Aorta (tissue), 5 donors: Measurements from ENCODE around the gene VWA8. TPM values are rescaled to one million over a fixed set of nuclear protein-coding genes. Genes with fewer than 3 reads are reported as not detected.

Source experiments
- ATAC-seq: fragments of 200-7000 bp; cut with Tn5 transposase; one replicate; pipeline ENCODE4 v1.9.1; 2022; ENCODE audit warnings: moderate library complexity; ENCODE audit not compliant: low FRiP score
- DNase-seq, 2 donors: peaks; one replicate each; pipeline ENCODE4 v3.0.0-alpha.2; 2020
- H3K27ac ChIP-seq, 2 donors: one replicate each; pipeline ENCODE4 v1.5.1; 2013; ENCODE audit warnings: low read length in 2 of 2, mild to moderate bottlenecking in 2 of 2, moderate library complexity in 2 of 2, control low read depth in 1 of 2, inconsistent platforms in 1 of 2, low read depth in 1 of 2
- H3K27me3 ChIP-seq, 2 donors: one replicate each; pipeline ENCODE4 v1.6.1; 2013; ENCODE audit warnings: control low read depth in 1 of 2, low read length in 1 of 2, mild to moderate bottlenecking in 1 of 2, moderate library complexity in 1 of 2; ENCODE audit not compliant: insufficient read depth in 2 of 2, control insufficient read depth in 1 of 2
- H3K36me3 ChIP-seq, 2 donors: one replicate each; pipeline ENCODE4 v1.6.1; 2013; ENCODE audit warnings: control low read depth in 1 of 2, low read length in 1 of 2, mild to moderate bottlenecking in 1 of 2; ENCODE audit not compliant: insufficient read depth in 2 of 2, control insufficient read depth in 1 of 2
- H3K4me1 ChIP-seq, 2 donors: one replicate each; pipeline ENCODE4 v1.6.1; 2013; ENCODE audit warnings: low read length in 2 of 2, control low read depth in 1 of 2, mild to moderate bottlenecking in 1 of 2, moderate library complexity in 1 of 2; ENCODE audit not compliant: insufficient read depth in 2 of 2, control insufficient read depth in 1 of 2
- H3K4me3 ChIP-seq, 2 donors: one replicate each; pipeline ENCODE4 v1.5.1; 2013; ENCODE audit warnings: low read length in 2 of 2, control low read depth in 1 of 2, mild to moderate bottlenecking in 1 of 2
- H3K9me3 ChIP-seq: one replicate; pipeline ENCODE4 v1.6.1; 2013; ENCODE audit warnings: mild to moderate bottlenecking, low read length; ENCODE audit not compliant: control insufficient read depth
- WGBS, 2 donors: extraction: QIAGEN DNeasy Blood & Tissue Kit; methylation state at CpG; one replicate each; pipeline ENCODE4 v1.1.7; 2013; 5-methylcytosine and 5-hydroxymethylcytosine counted together
- intact Hi-C, 2 donors: fragments of 100-400 bp; cut with DNase I; formaldehyde crosslinking; loops; one replicate each; pipeline versions ENCODE4 v1.14.2 to v1.15.0; 2022
- long read RNA-seq, 2 donors: library from polyadenylated mRNA; unstranded; transcript quantifications; one replicate each; pipeline ENCODE4 v2.0.0, GENCODE V29; 2020 to 2021
- polyA plus RNA-seq, 2 donors: library from polyadenylated mRNA; stranded (reverse); fragments of 200-250 nt; gene quantifications; one replicate each; pipeline ENCODE4 v1.2.3, GENCODE V29; 2013
- total RNA-seq, 2 donors: library from RNA; stranded (reverse); fragmentation: NEBNext Ultra II Directional; extraction: Animal tissue kit (Norgen Biotek cat#: 25700); gene quantifications; one replicate each; pipeline ENCODE4 v1.2.1, GENCODE V29; 2021
- donor health status: healthy with polysubstance abuse.
- donor health status: Bipolar disorder and iron deficiency.
- donor health status: DM: no; HTN: no; CAD: no.
- donor health status: DM: no; HTN: no; CAD: no.
- donor health status: DM: yes; HTN: yes; CAD: no.

The VWA8 gene
- total RNA-seq: 10 to 100 TPM; 15.2 to 18.2 TPM
- polyA plus RNA-seq: 1 to 10 TPM; 1.9 to 4.5 TPM
- long read RNA-seq, donor 1, partial matches to known transcripts: 4 of 7 reads
- long read RNA-seq, donor 1, other reads (novel, unspliced or antisense): 3 of 7 reads
- long read RNA-seq, donor 2, partial matches to known transcripts: 3 of 11 reads
- long read RNA-seq, donor 2, other reads (novel, unspliced or antisense): 8 of 11 reads

GRCh38 chr13:41960637-41961465 is at the start of gene VWA8:
Gene VWA8, minus strand, starts transcription at chr13:41961109. Its CDS starts 94 bp downstream, at chr13:41961015.
- peak within 1 kb of the TSS; percentile 53 to 58 for H3K27ac ChIP-seq
- no peaks in the 10 kb centered on the region for H3K4me1 ChIP-seq
- H3K27me3 ChIP-seq: no peaks in the 10 kb centered on the region
- intact Hi-C loops: loop anchor here in 1 of 2 donors (5.0 kb wide), 1 partner anchor 81 kb away; no protein-coding TSS in a partner anchor
- ATAC-seq (peak; percentile 97), DNase-seq (peak; percentile 88 to 94)
- H3K9me3 ChIP-seq: no peaks in the 10 kb centered on the region
- WGBS, 2 donors: 1% methylated on average over 83 of the region's 83 CpGs
- H3K4me3 ChIP-seq: peak within 1 kb of the TSS; percentile 67 to 68
- H3K36me3 ChIP-seq: no peaks in the 10 kb centered on the region

- 97 to 98% methylated on average over 4 of the region's 4 CpGs for WGBS, 2 donors
- ATAC-seq (no peak), DNase-seq (no peak)
- H3K27me3 ChIP-seq: no peaks in the 10 kb centered on the region
- peaks cover 0 to 2% of the 10 kb centered on the region in 2 donors for H3K4me1 ChIP-seq
- intact Hi-C loops: no loop called here
- no peaks in the 10 kb centered on the region for H3K9me3 ChIP-seq
- H3K27ac ChIP-seq: no peak overlapping the region
- H3K36me3 ChIP-seq: no peaks in the 10 kb centered on the region
- no peak overlapping the region for H3K4me3 ChIP-seq
Observed at GRCh38 chr13:42009057-42009456, 48.1 kb upstream of the VWA8 start.

- Histone ChIP-seq H3K9me3 (no peaks in the 10 kb centered on the region), H3K36me3 (no peaks in the 10 kb centered on the region), H3K4me1 (peaks cover 0 to 2% of the 10 kb centered on the region in 2 donors), H3K4me3 (no peak overlapping the region), H3K27ac (no peak overlapping the region), H3K27me3 (no peaks in the 10 kb centered on the region)
- intact Hi-C loops: no loop called here
- DNase-seq: no peak
- WGBS, 2 donors: 5 to 9% methylated on average over 1 of the region's 1 CpG
- no peak for ATAC-seq
Observed at GRCh38 chr13:42007844-42008243, 46.9 kb upstream of the VWA8 start.

- Histone ChIP-seq H3K27ac (no peak overlapping the region), H3K4me3 (no peak overlapping the region), H3K36me3 (no peaks in the 10 kb centered on the region), H3K4me1 (no peaks in the 10 kb centered on the region), H3K9me3 (no peaks in the 10 kb centered on the region), H3K27me3 (no peaks in the 10 kb centered on the region)
- DNase-seq (no peak), ATAC-seq (no peak)
- intact Hi-C loops: no loop called here
- 73% methylated on average over 2 of the region's 2 CpGs for WGBS, 2 donors
Observed at GRCh38 chr13:42002066-42002465, 41.2 kb upstream of the VWA8 start.

- H3K27ac ChIP-seq: no peak overlapping the region
Observed at GRCh38 chr13:42001580-42001979, 40.7 kb upstream of the VWA8 start.

GRCh38 chr13:42000846-42001245 is 39.9 kb upstream of the VWA8 start:
- no peaks in the 10 kb centered on the region for H3K9me3 ChIP-seq
- WGBS, 2 donors: 75 to 78% methylated on average over 2 of the region's 2 CpGs
- H3K27ac ChIP-seq: no peak overlapping the region
- H3K36me3 ChIP-seq: no peaks in the 10 kb centered on the region
- DNase-seq (no peak), ATAC-seq (no peak)
- H3K4me1 ChIP-seq: no peaks in the 10 kb centered on the region
- no peak overlapping the region for H3K4me3 ChIP-seq
- H3K27me3 ChIP-seq: no peaks in the 10 kb centered on the region
- intact Hi-C loops: no loop called here

More at GRCh38 chr13:42001580-42001979, 40.7 kb upstream of the VWA8 start:
- no peak for DNase-seq
- WGBS, 2 donors: 12 to 20% methylated on average over 6 of the region's 6 CpGs
- peak; percentile 46 for ATAC-seq
- H3K27me3 ChIP-seq: no peaks in the 10 kb centered on the region
- H3K4me1 ChIP-seq: no peaks in the 10 kb centered on the region
- H3K36me3 ChIP-seq: no peaks in the 10 kb centered on the region
- H3K9me3 ChIP-seq: no peaks in the 10 kb centered on the region
- intact Hi-C loops: no loop called here
- H3K4me3 ChIP-seq: no peak overlapping the region

GRCh38 chr13:41997396-41997795 is 36.5 kb upstream of the VWA8 start:
- H3K36me3 ChIP-seq: no peaks in the 10 kb centered on the region
- no peak overlapping the region for H3K4me3 ChIP-seq
- H3K27me3 ChIP-seq: no peaks in the 10 kb centered on the region
- no peaks in the 10 kb centered on the region for H3K9me3 ChIP-seq
- 77 to 83% methylated on average over 1 of the region's 1 CpG for WGBS, 2 donors
- H3K27ac ChIP-seq: no peak overlapping the region
- DNase-seq: no peak
- no peaks in the 10 kb centered on the region for H3K4me1 ChIP-seq
- ATAC-seq: no peak
- intact Hi-C loops: no loop called here

- no peak overlapping the region for H3K4me3 ChIP-seq
- no peak for ATAC-seq
- intact Hi-C loops: no loop called here
- WGBS, 2 donors: 72 to 89% methylated on average over 5 of the region's 5 CpGs
- no peaks in the 10 kb centered on the region for H3K27me3 ChIP-seq
- H3K4me1 ChIP-seq: no peaks in the 10 kb centered on the region
- no peak overlapping the region for H3K27ac ChIP-seq
- no peaks in the 10 kb centered on the region for H3K9me3 ChIP-seq
- DNase-seq: no peak
- no peaks in the 10 kb centered on the region for H3K36me3 ChIP-seq
Observed at GRCh38 chr13:41995946-41996345, 35.0 kb upstream of the VWA8 start.

GRCh38 chr13:41995336-41995735 is 34.4 kb upstream of the VWA8 start:
- intact Hi-C loops: no loop called here
- no peak for DNase-seq
- H3K27ac ChIP-seq: no peak overlapping the region
- no peaks in the 10 kb centered on the region for H3K4me1 ChIP-seq
- H3K9me3 ChIP-seq: no peaks in the 10 kb centered on the region
- H3K4me3 ChIP-seq: no peak overlapping the region
- no peaks in the 10 kb centered on the region for H3K27me3 ChIP-seq
- WGBS, 2 donors: 54 to 62% methylated on average over 4 of the region's 4 CpGs
- H3K36me3 ChIP-seq: no peaks in the 10 kb centered on the region
- no peak for ATAC-seq
